Right atrium auricular region (tissue), 2 donors: ENCODE results near the gene FAM193B. TPM values are rescaled to one million over a fixed set of nuclear protein-coding genes. Genes with fewer than 3 reads are reported as not detected.

Source experiments
- DNase-seq: peaks from one replicate; pipeline ENCODE4 v3.0.0-alpha.2; 2019; ENCODE audit warnings: low spot score
- H3K27ac ChIP-seq, 2 donors: fragments of 200-600 bp; sonication (generic); 1 replicate in 1 of 2; 2 replicates in 1 of 2; pipeline ENCODE4 v1.5.1; 2016 to 2019
- H3K27me3 ChIP-seq, 2 donors: fragments of 200-600 bp; sonication (generic); one replicate each; pipeline versions ENCODE4 v1.5.1 to v1.6.0; 2017 to 2019
- H3K36me3 ChIP-seq: fragments of 200-600 bp; sonication (generic); one replicate; pipeline ENCODE4 v1.5.1; 2016
- H3K4me1 ChIP-seq, 2 donors: fragments of 200-600 bp; sonication (generic); one replicate each; pipeline versions ENCODE4 v1.5.1 to v1.6.0; 2017 to 2019
- H3K4me3 ChIP-seq, 2 donors: fragments of 200-600 bp; sonication (generic); 1 replicate in 1 of 2; 2 replicates in 1 of 2; pipeline ENCODE4 v1.5.1; 2017 to 2019; ENCODE audit warnings: mild to moderate bottlenecking in 1 of 2, moderate library complexity in 1 of 2
- H3K9me3 ChIP-seq, 2 donors: fragments of 200-600 bp; sonication (generic); one replicate each; pipeline ENCODE4 v1.5.1; 2019
- total RNA-seq, 2 donors: library from RNA; depleted of rRNA; stranded (reverse); fragments of >200 nt; gene quantifications; one replicate each; pipeline ENCODE4 v1.1.0, GENCODE V29; 2016
- TF ChIP-seq, protein P1 (sequence below), 2 donors: fragments of 200-600 bp; sonication (generic); IDR thresholded peaks; one replicate each; pipeline ENCODE4 v1.5.1; 2019; ENCODE audit warnings: antibody characterized with exemption in 2 of 2

FAM193B gene
- total RNA-seq, 2 donors from 2014 or later = 9.8 to 20.7 TPM

DNA sequence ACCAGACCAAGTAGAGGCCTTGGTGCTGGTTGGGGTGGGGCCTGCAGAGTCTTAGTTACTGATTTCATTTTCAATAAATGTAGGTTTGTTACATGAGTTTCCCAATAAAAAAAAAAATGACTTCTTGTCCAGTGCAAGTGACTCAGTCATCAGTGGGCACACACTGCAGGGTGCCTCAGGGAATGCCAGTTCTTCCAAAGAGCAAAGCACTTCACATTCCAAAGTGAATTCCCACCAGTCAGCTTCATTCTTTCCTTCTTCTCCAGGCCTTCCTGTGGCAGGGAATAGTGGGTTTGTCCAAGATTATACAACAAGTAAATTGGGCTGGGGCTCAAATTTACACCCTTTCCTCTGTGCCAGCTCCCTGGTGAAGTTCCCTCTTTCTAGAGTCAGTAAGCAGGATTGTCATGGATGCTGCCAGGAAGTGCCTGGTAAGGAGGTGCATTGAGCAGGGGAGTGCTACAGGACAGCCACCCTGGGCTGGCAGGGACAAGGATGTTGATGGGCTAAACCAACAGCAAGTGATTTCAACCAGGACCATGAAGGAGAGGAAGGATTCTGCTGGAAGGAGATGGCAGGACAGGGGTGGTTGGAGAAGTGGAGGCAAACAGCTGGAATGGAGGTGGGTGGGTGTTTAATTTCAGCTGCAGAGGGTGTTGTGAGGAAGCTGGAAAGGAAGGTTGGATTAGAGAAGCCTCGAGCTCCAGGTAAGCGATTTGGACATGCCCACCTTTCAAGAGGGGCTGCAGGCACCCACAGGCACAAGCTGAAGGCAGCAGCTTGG, 41.8 kb upstream of the FAM193B start:
- no peaks in the 10 kb centered on the region for H3K9me3 ChIP-seq
- no peak overlapping the region for H3K27ac ChIP-seq
- H3K4me1 ChIP-seq = peaks cover 0 to 38% of the 10 kb centered on the region in 2 donors
- H3K27me3 ChIP-seq = no peaks in the 10 kb centered on the region
- DNase-seq = no peak
- H3K4me3 ChIP-seq = no peak overlapping the region
- peaks cover 37% of the 10 kb centered on the region for H3K36me3 ChIP-seq
- TF ChIP-seq, protein P1, sequence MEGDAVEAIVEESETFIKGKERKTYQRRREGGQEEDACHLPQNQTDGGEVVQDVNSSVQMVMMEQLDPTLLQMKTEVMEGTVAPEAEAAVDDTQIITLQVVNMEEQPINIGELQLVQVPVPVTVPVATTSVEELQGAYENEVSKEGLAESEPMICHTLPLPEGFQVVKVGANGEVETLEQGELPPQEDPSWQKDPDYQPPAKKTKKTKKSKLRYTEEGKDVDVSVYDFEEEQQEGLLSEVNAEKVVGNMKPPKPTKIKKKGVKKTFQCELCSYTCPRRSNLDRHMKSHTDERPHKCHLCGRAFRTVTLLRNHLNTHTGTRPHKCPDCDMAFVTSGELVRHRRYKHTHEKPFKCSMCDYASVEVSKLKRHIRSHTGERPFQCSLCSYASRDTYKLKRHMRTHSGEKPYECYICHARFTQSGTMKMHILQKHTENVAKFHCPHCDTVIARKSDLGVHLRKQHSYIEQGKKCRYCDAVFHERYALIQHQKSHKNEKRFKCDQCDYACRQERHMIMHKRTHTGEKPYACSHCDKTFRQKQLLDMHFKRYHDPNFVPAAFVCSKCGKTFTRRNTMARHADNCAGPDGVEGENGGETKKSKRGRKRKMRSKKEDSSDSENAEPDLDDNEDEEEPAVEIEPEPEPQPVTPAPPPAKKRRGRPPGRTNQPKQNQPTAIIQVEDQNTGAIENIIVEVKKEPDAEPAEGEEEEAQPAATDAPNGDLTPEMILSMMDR (IDR thresholded peaks at IDR 0.05) = no peak

DNA sequence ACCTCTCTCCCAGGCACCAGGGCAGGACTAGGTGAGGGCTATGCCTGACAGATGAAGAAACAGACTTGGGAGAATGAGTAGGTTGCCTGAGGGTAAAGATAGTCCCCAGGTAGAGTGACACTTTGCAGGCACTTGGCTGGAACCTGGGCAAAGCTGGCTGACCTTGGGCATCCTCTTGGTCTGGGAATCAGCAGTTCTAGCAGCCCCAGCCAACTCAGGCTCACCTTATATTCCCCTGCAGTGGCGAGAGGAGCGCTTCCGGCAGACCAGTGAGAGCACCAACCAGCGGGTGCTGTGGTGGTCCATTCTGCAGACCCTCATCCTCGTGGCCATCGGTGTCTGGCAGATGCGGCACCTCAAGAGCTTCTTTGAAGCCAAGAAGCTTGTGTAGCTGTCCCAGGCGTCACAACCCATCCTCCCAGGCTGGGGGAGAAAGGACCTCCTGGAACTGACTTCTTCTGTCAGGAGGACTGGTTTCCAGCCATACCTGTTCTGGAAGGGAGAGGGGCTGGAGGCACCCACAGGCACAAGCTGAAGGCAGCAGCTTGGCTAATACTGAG, 40.7 kb upstream of the FAM193B start:
- H3K27me3 ChIP-seq = no peaks in the 10 kb centered on the region
- no peak overlapping the region for H3K4me3 ChIP-seq
- peaks cover 37% of the 10 kb centered on the region for H3K36me3 ChIP-seq
- DNase-seq = no peak
- TF ChIP-seq, protein P1 (IDR thresholded peaks at IDR 0.05) = no peak
- H3K27ac ChIP-seq = no peak overlapping the region
- H3K9me3 ChIP-seq = no peaks in the 10 kb centered on the region
- H3K4me1 ChIP-seq = peaks cover 0 to 31% of the 10 kb centered on the region in 2 donors

DNA sequence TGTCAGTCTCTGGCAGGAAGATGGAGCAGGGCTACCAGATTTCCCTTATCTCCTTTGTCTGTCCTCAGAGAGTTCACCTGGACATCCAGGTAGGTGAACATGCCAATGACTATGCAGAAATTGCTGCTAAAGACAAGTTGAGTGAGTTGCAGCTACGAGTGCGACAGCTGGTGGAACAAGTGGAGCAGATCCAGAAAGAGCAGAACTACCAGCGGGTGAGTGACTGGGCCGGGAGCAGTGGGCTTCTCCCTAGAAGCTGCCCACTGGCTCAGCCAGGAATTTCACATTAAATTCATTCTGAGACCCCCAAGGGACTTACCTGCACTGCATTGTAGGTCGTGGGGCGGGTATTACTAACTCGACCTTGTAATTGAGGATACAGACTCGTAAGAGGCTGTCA, 39.7 kb upstream of the FAM193B start:
- Histone ChIP-seq H3K36me3 (peaks cover 37% of the 10 kb centered on the region), H3K27me3 (no peaks in the 10 kb centered on the region), H3K4me3 (no peak overlapping the region), H3K27ac (no peak overlapping the region), H3K4me1 (peaks cover 0 to 30% of the 10 kb centered on the region in 2 donors), H3K9me3 (no peaks in the 10 kb centered on the region)
- TF ChIP-seq, protein P1 (IDR thresholded peaks at IDR 0.05) = no peak
- no peak for DNase-seq

DNA sequence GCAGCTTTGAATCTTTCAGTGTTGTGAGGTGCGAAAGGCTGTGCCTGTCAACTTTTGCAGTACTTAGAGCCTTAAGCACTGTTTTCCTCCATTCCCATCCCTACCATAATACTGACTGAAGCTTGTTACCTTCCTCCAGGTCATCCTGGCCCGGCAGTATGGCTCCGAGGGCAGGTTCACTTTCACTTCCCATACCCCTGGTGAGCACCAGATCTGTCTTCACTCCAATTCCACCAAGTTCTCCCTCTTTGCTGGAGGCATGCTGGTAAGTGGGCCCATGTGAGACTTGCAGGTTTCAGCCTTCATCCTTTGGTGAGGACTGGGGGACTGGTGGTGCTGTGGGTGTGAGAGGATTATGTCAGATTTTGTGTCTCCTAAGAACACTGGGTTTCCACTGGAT, 39.1 kb upstream of the FAM193B start:
- no peak overlapping the region for H3K4me3 ChIP-seq
- peaks cover 0 to 24% of the 10 kb centered on the region in 2 donors for H3K4me1 ChIP-seq
- H3K9me3 ChIP-seq = no peaks in the 10 kb centered on the region
- H3K27ac ChIP-seq = no peak overlapping the region
- TF ChIP-seq, protein P1 (IDR thresholded peaks at IDR 0.05) = no peak
- H3K27me3 ChIP-seq = no peaks in the 10 kb centered on the region
- no peak for DNase-seq
- peaks cover 37% of the 10 kb centered on the region for H3K36me3 ChIP-seq

DNA sequence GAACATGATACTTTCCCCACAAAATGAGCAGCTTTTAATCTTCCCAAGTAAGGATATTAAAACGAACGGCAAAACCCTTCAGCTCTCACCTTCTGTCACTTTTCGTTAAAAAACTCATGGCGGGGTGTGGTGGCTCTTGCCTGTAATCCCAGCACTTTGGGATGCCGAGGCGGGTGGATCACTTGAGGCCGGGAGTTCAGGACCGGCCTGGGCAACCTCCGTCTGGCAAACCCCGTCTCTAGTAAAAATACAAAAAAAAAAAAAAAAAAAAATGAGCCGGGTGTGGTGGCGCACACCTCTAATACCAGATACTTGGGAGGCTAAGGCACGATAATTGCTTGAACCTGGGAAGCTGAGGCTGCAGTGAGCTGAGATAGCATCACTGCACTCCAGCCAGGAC, 38.5 kb upstream of the FAM193B start:
- H3K27ac ChIP-seq = no peak overlapping the region

More for the DNA sequence above, 38.5 kb upstream of the FAM193B start:
- H3K4me3 ChIP-seq = peak overlapping the region; percentile 80 to 98
- peaks cover 0 to 22% of the 10 kb centered on the region in 2 donors for H3K4me1 ChIP-seq
- TF ChIP-seq, protein P1 (IDR thresholded peaks at IDR 0.05) = no peak
- DNase-seq = no peak
- H3K27me3 ChIP-seq = no peaks in the 10 kb centered on the region
- H3K9me3 ChIP-seq = no peaks in the 10 kb centered on the region
- peaks cover 37% of the 10 kb centered on the region for H3K36me3 ChIP-seq
